Large intestine (tissue), 3 donors: Measurements from ENCODE around the gene GSDMA. TPM values are rescaled to one million over a fixed set of nuclear protein-coding genes. Genes with fewer than 3 reads are reported as not detected.

Experiments
- DNase-seq, 2 donors: peaks; one replicate each; pipeline versions ENCODE4 v3.0.0 to v3.0.0-alpha.2; 2013
- H3K27ac ChIP-seq: one replicate; pipeline ENCODE4 v1.5.1; 2013; ENCODE audit warnings: low read length
- H3K27me3 ChIP-seq: 2 replicates; pipeline ENCODE4 v1.6.1; 2013; ENCODE audit warnings: low read length; ENCODE audit not compliant: control insufficient read depth, insufficient read depth
- H3K36me3 ChIP-seq: 2 replicates; pipeline ENCODE4 v1.6.1; 2013; ENCODE audit warnings: low read length; ENCODE audit not compliant: control insufficient read depth, insufficient read depth
- H3K4me1 ChIP-seq: one replicate; pipeline ENCODE4 v1.6.1; 2013; ENCODE audit warnings: low read length; ENCODE audit not compliant: control insufficient read depth, insufficient read depth
- H3K4me3 ChIP-seq: one replicate; pipeline ENCODE4 v1.5.1; 2013; ENCODE audit warnings: low read length
- H3K9me3 ChIP-seq: one replicate; pipeline ENCODE4 v1.6.1; 2013; ENCODE audit warnings: mild to moderate bottlenecking, low read depth, low read length, moderate library complexity; ENCODE audit not compliant: control insufficient read depth
- WGBS: methylation state at CpG from one replicate; pipeline ENCODE4 v1.1.5; 2013; ENCODE audit warnings: low lambda C conversion rate; ENCODE audit not compliant: insufficient coverage; 5-methylcytosine and 5-hydroxymethylcytosine counted together
- polyA plus RNA-seq: library from polyadenylated mRNA; unstranded; fragments of 120-200 nt; gene quantifications from one replicate; pipeline ENCODE4 v1.2.1, GENCODE V29; 2013

Gene GSDMA
- polyA plus RNA-seq, 1 donor: 0.24 TPM

DNA sequence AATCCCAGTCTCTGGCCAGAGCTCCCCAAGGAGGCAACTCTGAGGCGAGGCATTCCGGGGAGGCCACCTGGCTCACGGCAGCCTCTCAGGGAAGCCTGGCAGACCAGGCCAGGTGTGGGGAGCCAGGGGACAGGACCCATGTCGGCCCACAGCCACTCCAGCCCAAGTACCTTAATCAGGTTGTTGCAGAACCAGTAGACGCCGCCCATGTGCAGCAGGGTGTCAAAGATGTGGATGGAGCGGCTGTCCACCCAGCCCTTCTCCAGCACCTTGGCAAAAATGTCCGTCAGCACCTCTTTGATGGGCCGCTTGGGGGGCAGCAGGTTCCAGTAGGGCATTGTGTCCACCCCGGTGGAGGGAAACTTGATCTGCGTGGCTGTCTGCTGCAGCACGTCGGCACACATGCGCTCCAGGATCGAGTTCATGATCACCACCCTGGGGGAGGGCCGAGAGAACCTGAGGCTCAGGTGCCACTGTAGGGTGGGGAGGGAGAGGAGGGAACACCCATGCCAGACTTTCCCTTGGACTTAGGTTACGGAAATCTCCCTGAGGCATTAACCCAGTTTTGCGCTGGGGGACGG, 60.2 kb downstream of the GSDMA start:
- H3K27ac ChIP-seq: no peak overlapping the region
- no peaks in the 10 kb centered on the region for H3K9me3 ChIP-seq
- no CpG with 5 or more reads among the region's 19 CpGs for WGBS
- no peak overlapping the region for H3K4me3 ChIP-seq
- peaks cover 2% of the 10 kb centered on the region for H3K4me1 ChIP-seq
- no peaks in the 10 kb centered on the region for H3K27me3 ChIP-seq
- peaks cover 86% of the 10 kb centered on the region for H3K36me3 ChIP-seq
- no peak for DNase-seq

DNA sequence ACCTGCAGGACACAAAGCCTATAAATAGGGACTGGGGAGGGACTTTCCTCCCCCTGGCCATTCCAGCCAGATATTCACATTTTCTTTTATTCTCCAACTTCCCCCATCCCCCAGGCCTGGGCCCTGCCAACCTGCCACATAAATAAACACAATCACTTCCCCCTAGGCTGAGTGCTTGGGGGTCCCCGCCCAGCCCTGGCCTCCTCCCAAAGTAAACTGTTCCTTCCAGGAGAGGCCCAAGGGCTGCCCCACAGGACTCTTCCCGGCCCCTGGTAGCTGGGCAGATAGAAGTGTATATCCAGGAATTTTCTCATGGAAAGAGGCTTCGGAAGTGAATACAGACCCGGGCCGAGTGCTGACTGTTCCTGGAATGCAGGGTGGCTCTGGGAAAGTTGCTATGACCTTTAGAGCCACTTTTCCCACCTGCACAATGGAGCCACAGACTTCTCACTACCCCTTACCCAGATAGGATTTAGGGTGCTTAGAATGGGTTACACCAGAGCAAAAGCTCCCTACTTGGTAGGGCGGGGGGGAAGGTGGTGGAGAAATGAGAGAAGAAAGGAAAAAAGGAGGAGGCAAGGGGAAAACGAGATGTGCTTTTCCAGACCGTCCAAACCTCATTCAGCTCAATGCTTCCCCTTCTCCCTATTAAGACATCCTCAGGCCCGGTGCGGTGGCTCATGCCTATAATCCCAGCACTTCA, 60.9 kb downstream of the GSDMA start:
- no peaks in the 10 kb centered on the region for H3K9me3 ChIP-seq
- H3K4me1 ChIP-seq: peaks cover 2% of the 10 kb centered on the region
- 100% methylated on average over 1 of the region's 10 CpGs for WGBS
- no peak for DNase-seq
- no peaks in the 10 kb centered on the region for H3K27me3 ChIP-seq
- no peak overlapping the region for H3K4me3 ChIP-seq
- no peak overlapping the region for H3K27ac ChIP-seq
- peaks cover 90% of the 10 kb centered on the region for H3K36me3 ChIP-seq

DNA sequence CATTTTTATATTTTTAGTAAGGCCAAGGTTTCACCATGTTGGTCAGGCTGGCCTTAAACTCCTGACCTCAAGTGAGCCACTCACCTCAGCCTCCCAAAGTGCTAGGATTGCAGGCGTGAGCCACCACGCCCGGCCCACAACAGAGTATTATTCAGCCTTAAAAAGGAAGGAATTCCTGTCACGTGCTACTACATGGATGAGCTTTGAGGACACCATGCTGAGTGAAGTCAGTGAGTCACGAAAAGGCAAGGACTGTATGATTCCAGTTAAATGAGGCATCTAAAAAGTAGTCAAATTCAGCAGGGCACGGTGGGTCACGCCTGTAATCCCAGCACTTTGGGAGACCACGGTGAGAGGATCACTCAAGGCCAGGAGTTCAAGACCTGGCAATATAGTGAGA, 62.1 kb downstream of the GSDMA start:
- peaks cover 90% of the 10 kb centered on the region for H3K36me3 ChIP-seq
- no CpG with 5 or more reads among the region's 8 CpGs for WGBS
- no peak for DNase-seq
- no peaks in the 10 kb centered on the region for H3K9me3 ChIP-seq
- peaks cover 2% of the 10 kb centered on the region for H3K4me1 ChIP-seq
- no peaks in the 10 kb centered on the region for H3K27me3 ChIP-seq
- H3K4me3 ChIP-seq: no peak overlapping the region
- no peak overlapping the region for H3K27ac ChIP-seq

DNA sequence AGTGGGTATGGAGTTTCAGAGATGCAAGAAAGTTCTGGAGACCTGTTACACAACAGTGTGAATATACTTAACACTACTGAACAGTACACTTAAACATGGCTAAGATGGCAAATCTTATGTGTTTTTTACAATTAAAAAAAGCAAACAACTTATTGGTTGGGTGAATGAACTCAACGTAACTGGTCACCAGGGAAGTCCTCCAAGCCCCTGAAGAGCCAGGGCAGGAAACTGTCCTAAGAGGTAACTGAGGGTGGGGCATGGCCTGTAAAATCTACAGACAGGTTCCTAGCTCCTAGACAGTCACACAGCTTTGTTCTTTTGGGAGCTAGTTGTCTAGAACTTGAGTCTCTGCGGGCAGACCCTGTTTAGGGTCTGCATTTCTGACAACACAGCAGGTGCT, 62.8 kb downstream of the GSDMA start:
- DNase-seq: no peak
- no peak overlapping the region for H3K27ac ChIP-seq
- H3K4me3 ChIP-seq: no peak overlapping the region
- no peaks in the 10 kb centered on the region for H3K9me3 ChIP-seq
- H3K36me3 ChIP-seq: peaks cover 90% of the 10 kb centered on the region
- H3K4me1 ChIP-seq: peaks cover 2% of the 10 kb centered on the region
- no peaks in the 10 kb centered on the region for H3K27me3 ChIP-seq
- no CpG with 5 or more reads among the region's 2 CpGs for WGBS

DNA sequence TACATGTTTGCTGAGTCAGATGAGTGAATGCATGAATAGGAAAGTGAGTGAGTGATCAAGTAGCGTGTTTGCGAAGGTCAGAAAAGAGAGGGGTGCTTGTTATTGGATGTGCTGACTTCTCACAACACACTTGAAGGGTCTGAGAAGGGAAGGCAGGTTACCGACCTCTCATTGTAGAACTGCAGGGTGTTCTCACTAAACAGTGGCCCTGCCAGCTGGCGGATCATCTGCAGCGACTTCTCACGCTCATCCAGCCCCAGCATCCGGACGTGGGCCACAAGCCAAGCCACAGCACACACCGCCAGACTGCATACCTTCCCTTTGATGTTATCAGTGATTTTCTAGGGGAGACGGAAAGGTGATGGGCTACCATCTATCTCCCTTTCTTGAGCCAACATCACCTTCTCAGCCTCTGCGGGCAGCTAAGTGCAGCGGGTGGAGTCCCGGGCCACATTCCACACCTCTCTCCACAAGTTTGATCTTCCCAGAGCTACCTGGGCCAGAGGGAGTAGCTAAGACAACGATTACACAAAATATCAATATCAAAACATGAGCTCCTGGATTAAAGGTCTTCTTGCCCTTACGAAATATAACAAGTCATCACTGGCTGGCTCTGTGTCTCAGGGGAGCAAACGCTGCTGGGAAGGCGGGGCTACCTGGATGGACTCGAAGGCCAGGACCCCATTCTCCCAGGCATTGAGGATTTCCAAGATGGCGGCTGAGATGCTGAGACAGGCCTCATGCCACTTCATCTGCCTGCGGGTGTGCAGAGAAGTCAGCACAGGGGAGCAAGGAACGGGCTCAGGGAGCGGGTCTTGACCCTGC, 63.4 kb downstream of the GSDMA start:
- Histone ChIP-seq H3K27ac (no peak overlapping the region), H3K27me3 (no peaks in the 10 kb centered on the region), H3K4me3 (no peak overlapping the region), H3K9me3 (no peaks in the 10 kb centered on the region), H3K4me1 (peaks cover 2% of the 10 kb centered on the region), H3K36me3 (peaks cover 92% of the 10 kb centered on the region)
- DNase-seq: no peak
- WGBS: 83% methylated on average over 1 of the region's 22 CpGs

DNA sequence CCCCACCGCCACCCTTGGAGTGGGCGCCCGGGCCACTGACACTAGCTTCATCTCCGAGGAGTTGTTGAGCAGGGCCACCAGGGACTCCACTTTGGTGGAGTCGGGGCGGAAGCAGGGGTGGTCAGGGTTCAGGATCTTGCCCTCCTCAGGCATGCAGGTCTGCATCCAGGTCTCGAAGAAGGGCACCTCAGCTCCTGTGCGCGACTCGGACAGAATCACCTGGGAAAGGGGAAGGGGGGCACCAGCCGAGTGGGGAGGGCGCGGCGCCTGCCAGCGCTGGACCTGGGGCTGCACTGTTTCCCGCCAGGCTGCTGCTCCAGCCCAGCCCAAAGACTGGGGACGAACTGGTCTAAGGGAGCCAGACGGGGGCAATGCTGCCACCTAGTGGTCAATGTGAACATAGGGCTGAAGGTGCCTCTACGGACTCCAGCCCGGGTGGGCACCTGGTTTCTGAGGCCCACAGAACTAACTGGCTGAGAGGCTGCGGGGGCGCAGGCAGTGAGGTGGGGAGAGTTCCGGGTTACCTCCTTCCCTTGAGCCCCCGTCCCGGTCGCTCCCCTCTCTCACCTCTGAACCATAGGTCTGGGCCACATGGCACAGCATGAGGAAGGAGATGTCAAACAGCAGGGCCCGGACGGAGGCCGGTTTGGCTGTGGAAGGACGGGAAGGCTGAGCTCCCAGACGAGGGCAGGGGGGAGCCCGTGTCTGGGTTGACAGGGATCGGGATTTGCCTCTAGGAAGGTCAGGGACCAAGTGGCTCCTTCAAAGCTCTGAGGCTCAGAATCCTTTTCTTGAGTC, 64.2 kb downstream of the GSDMA start:
- Histone ChIP-seq H3K4me1 (peaks cover 2% of the 10 kb centered on the region), H3K36me3 (peaks cover 92% of the 10 kb centered on the region), H3K9me3 (no peaks in the 10 kb centered on the region), H3K27ac (no peak overlapping the region), H3K4me3 (no peak overlapping the region), H3K27me3 (no peaks in the 10 kb centered on the region)
- peak; percentile 64 to 66 for DNase-seq
- no CpG with 5 or more reads among the region's 33 CpGs for WGBS

Other genes with a start within 250 kb of the GSDMA start
- 43.8 TPM for gene MIEN1, start 232.5 kb upstream of the GSDMA start, polyA plus RNA-seq
- 35.9 TPM for gene GRB7, start 225.1 kb upstream of the GSDMA start, polyA plus RNA-seq
- gene IKZF3, start 98.7 kb upstream of the GSDMA start, polyA plus RNA-seq: 2.4 TPM
- gene ZPBP2, start 94.8 kb upstream of the GSDMA start, polyA plus RNA-seq: 0.03 TPM
- 59.7 TPM for gene GSDMB, start 44.4 kb upstream of the GSDMA start, polyA plus RNA-seq
- gene ORMDL3, start 35.4 kb upstream of the GSDMA start, polyA plus RNA-seq: 69.6 TPM
- gene LRRC3C, start 35.3 kb upstream of the GSDMA start, polyA plus RNA-seq: not detected
- gene PSMD3, start 17.8 kb downstream of the GSDMA start, polyA plus RNA-seq: 73.3 TPM
- gene CSF3, start 52.4 kb downstream of the GSDMA start, polyA plus RNA-seq: not detected
- 77.3 TPM for gene MED24, start 91.4 kb downstream of the GSDMA start, polyA plus RNA-seq
- gene THRA, start 100.0 kb downstream of the GSDMA start, polyA plus RNA-seq: 61.7 TPM
- gene NR1D1, start 137.6 kb downstream of the GSDMA start, polyA plus RNA-seq: 2.5 TPM
- 130 TPM for gene MSL1, start 159.0 kb downstream of the GSDMA start, polyA plus RNA-seq
- 66.4 TPM for gene CASC3, start 177.5 kb downstream of the GSDMA start, polyA plus RNA-seq
- 15.0 TPM for gene RAPGEFL1, start 214.5 kb downstream of the GSDMA start, polyA plus RNA-seq